WTC11 (cell line): ENCODE results near the gene DDX39B. TPM values are rescaled to one million over a fixed set of nuclear protein-coding genes. Genes with fewer than 3 reads are reported as not detected.
A peak's percentile ranks its signal among the peaks of the same experiment; 100 is the strongest.
"Not testable (repeated sequence)": the region's sequence is repeated elsewhere in the genome, so short reads cannot be mapped to it uniquely, and the experiment has no call there.

Source experiments
- ATAC-seq: fragments of 200-7000 bp; cut with Tn5 transposase; 2 replicates; pipeline ENCODE4 v1.10.0; 2021; ENCODE audit warnings: mild to moderate bottlenecking, moderate library complexity
- CTCF ChIA-PET: fragments of 300-600 bp; sonication (Branson Sonifier 250); formaldehyde crosslinking; loops from one replicate; lab custom pipeline; 2021; ENCODE audit warnings: antibody characterized with exemption; lab: Charles Lee
- POLR2A ChIA-PET: fragments of 350-600 bp; sonication (Branson Sonifier 250); formaldehyde crosslinking; loops from one replicate; lab custom pipeline; 2021; ENCODE audit warnings: antibody characterized with exemption; lab: Charles Lee
- DNase-seq: peaks from one replicate; pipeline ENCODE4 v3.0.0; 2021; ENCODE audit warnings: low spot score
- H3K27ac Mint-ChIP-seq: 2 replicates; pipeline ENCODE4 v1.8.0; 2021; ENCODE audit warnings: mixed read lengths
- H3K27me3 Mint-ChIP-seq: 2 replicates; pipeline ENCODE4 v1.8.0; 2021; ENCODE audit warnings: low read depth, mild to moderate bottlenecking, moderate library complexity, mixed read lengths
- H3K36me3 Mint-ChIP-seq: 2 replicates; pipeline ENCODE4 v1.8.0; 2021; ENCODE audit warnings: mixed read lengths
- H3K4me1 Mint-ChIP-seq: 2 replicates; pipeline ENCODE4 v1.8.0; 2022; ENCODE audit warnings: mixed read lengths
- H3K4me3 Mint-ChIP-seq: 2 replicates; pipeline ENCODE4 v1.8.0; 2021; ENCODE audit warnings: mild to moderate bottlenecking, moderate library complexity, mixed read lengths
- H3K9me3 Mint-ChIP-seq: 2 replicates; pipeline ENCODE4 v1.8.0; 2021; ENCODE audit warnings: mixed read lengths
- ATF3 ChIP-seq: sonication (generic); formaldehyde crosslinking; conservative IDR thresholded peaks from 2 replicates; pipeline ENCODE4 v1.8.1; 2022; ENCODE audit warnings: mild to moderate bottlenecking, missing genetic modification reagents
- CREB1 ChIP-seq: sonication (generic); formaldehyde crosslinking; IDR thresholded peaks from 2 replicates; pipeline ENCODE4 v1.8.0; 2023; ENCODE audit warnings: mild to moderate bottlenecking, missing genetic modification reagents
- E2F5 ChIP-seq: sonication (generic); formaldehyde crosslinking; IDR thresholded peaks from 2 replicates; pipeline ENCODE4 v1.8.1; 2022; ENCODE audit warnings: mild to moderate bottlenecking, moderate library complexity, missing genetic modification reagents
- ERG ChIP-seq: fragments of 250-450 bp; sonication (Bioruptor Pico); IDR thresholded peaks from 2 replicates; pipeline ENCODE4 v1.8.0; 2021; ENCODE audit warnings: mild to moderate bottlenecking
- ETV6 ChIP-seq: sonication (generic); formaldehyde crosslinking; IDR thresholded peaks from 2 replicates; pipeline ENCODE4 v1.8.1; 2022; ENCODE audit warnings: mild to moderate bottlenecking, missing genetic modification reagents
- GABPB1 ChIP-seq: sonication (generic); formaldehyde crosslinking; IDR thresholded peaks from 2 replicates; pipeline ENCODE4 v1.8.1; 2023; ENCODE audit warnings: mild to moderate bottlenecking, missing genetic modification reagents
- GTF2I ChIP-seq: fragments of 250-450 bp; sonication (Bioruptor Pico); conservative IDR thresholded peaks from 2 replicates; pipeline ENCODE4 v1.4.0; 2021; ENCODE audit warnings: mild to moderate bottlenecking
- HMGA2 ChIP-seq: fragments of 250-450 bp; sonication (Bioruptor Pico); IDR thresholded peaks from 2 replicates; pipeline ENCODE4 v1.4.0; 2021; ENCODE audit warnings: mild to moderate bottlenecking, moderate library complexity
- IRF2 ChIP-seq: sonication (generic); formaldehyde crosslinking; IDR thresholded peaks from 2 replicates; pipeline ENCODE4 v1.8.0; 2022; ENCODE audit warnings: low read depth, missing genetic modification reagents, borderline replicate concordance
- JUN ChIP-seq: sonication (generic); formaldehyde crosslinking; IDR thresholded peaks from 2 replicates; pipeline ENCODE4 v1.8.0; 2023; ENCODE audit warnings: mild to moderate bottlenecking, missing genetic modification reagents
- NFE2L1 ChIP-seq: sonication (generic); formaldehyde crosslinking; IDR thresholded peaks from 2 replicates; pipeline ENCODE4 v1.8.1; 2023; ENCODE audit warnings: missing genetic modification reagents
- SOX15 ChIP-seq: fragments of 250-450 bp; sonication (Bioruptor Pico); IDR thresholded peaks from 2 replicates; pipeline ENCODE4 v1.9.0; 2021; ENCODE audit warnings: mild to moderate bottlenecking
- TEAD1 ChIP-seq: sonication (generic); formaldehyde crosslinking; IDR thresholded peaks from 2 replicates; pipeline ENCODE4 v1.8.0; 2022; ENCODE audit warnings: mild to moderate bottlenecking, missing genetic modification reagents
- ZNF121 ChIP-seq: sonication (generic); formaldehyde crosslinking; IDR thresholded peaks from 2 replicates; pipeline ENCODE4 v1.8.0; 2023; ENCODE audit warnings: missing genetic modification reagents
- ZNF263 ChIP-seq: sonication (generic); formaldehyde crosslinking; IDR thresholded peaks from 2 replicates; pipeline ENCODE4 v1.8.1; 2022; ENCODE audit warnings: low read depth, mild to moderate bottlenecking, moderate library complexity, missing genetic modification reagents
- ZNF281 ChIP-seq: sonication (generic); formaldehyde crosslinking; IDR thresholded peaks from 2 replicates; pipeline ENCODE4 v1.8.0; 2023; ENCODE audit warnings: mild to moderate bottlenecking, missing genetic modification reagents
- ZNF423 ChIP-seq: fragments of 250-450 bp; sonication (Bioruptor Pico); IDR thresholded peaks from 2 replicates; pipeline ENCODE4 v2.1.2; 2022; ENCODE audit warnings: mild to moderate bottlenecking, moderate library complexity
- ZNF532 ChIP-seq: fragments of 250-450 bp; sonication (Bioruptor Pico); IDR thresholded peaks from 2 replicates; pipeline ENCODE4 v1.9.0; 2021; ENCODE audit warnings: mild to moderate bottlenecking, borderline replicate concordance
- total RNA-seq: library from RNA; stranded (reverse); gene quantifications from 3 replicates; pipeline ENCODE4 v1.2.3, GENCODE V29; 2021

Gene DDX39B
- total RNA-seq, 1 experiment from 2014 or later = 712 TPM

- TF ChIP-seq E2F5 (CRISPR knock-in tag) (peak; percentile 78; the same call in 1 of the 2 replicates), CREB1 (CRISPR knock-in tag) (no peak; the same call in 1 of the 2 replicates), GABPB1 (peak; percentile 76), NFE2L1 (CRISPR knock-in tag) (0 out of 2 replicates have a peak, but pooled peaks have one; percentile 23), ZNF281 (CRISPR knock-in tag) (0 out of 2 replicates have a peak, but pooled peaks have one; percentile 21)
- TF ChIP-seq, all 79 proteins: peak for 18
These were observed at the start of gene DDX39B (continued) for GRCh38 chr6:31541658-31542521.

GRCh38 chr6:31590691-31591090 is 48.9 kb upstream of the DDX39B start:
- DNase-seq, H3K27ac Mint-ChIP-seq, H3K9me3 Mint-ChIP-seq, H3K4me1 Mint-ChIP-seq, POLR2A ChIA-PET, H3K4me3 Mint-ChIP-seq, ATAC-seq, H3K27me3 Mint-ChIP-seq, H3K36me3 Mint-ChIP-seq: not testable (repeated sequence)
- CTCF ChIA-PET = interaction anchor here (1.3 to 2.8 kb wide), 2 partner anchors 10 to 39 kb away, joined by 7 to 12 read pairs; no protein-coding TSS in a partner anchor
- peak; percentile 39; the same call in 1 of the 2 replicates for TF ChIP-seq ZNF121 (CRISPR knock-in tag)

GRCh38 chr6:31588871-31589650 is 47.3 kb upstream of the DDX39B start:
- Mint-ChIP-seq H3K9me3 (no peaks in the 10 kb centered on the region), H3K4me3 (no peak overlapping the region), H3K4me1 (peaks cover 3% of the 10 kb centered on the region; the same call in 1 of the 2 replicates), H3K27ac (no peak overlapping the region), H3K36me3 (no peaks in the 10 kb centered on the region), H3K27me3 (no peaks in the 10 kb centered on the region)
- CTCF ChIA-PET = interaction anchor here (0.6 to 2.8 kb wide), 6 partner anchors 8 to 42 kb away, joined by 3 to 17 read pairs (median 6); partner anchors contain the start of gene NFKBIL1
- DNase-seq (no peak), ATAC-seq (no peak)
- POLR2A ChIA-PET = interaction anchor here (0.5 kb wide), 1 partner anchor 42 kb away, joined by 5 read pairs; the partner anchor contains the start of gene NFKBIL1
- TF ChIP-seq ETV6 (CRISPR knock-in tag) (no peak), IRF2 (CRISPR knock-in tag) (no peak), SOX15 (CRISPR knock-in tag) (no peak), ZNF423 (CRISPR knock-in tag) (no peak), ATF3 (CRISPR knock-in tag) (no peak), JUN (CRISPR knock-in tag) (no peak), TEAD1 (CRISPR knock-in tag) (no peak), ZNF532 (CRISPR knock-in tag) (no peak), E2F5 (CRISPR knock-in tag) (no peak), ZNF263 (no peak), HMGA2 (no peak), ERG (CRISPR knock-in tag) (no peak), GTF2I (CRISPR knock-in tag) (no peak)
